ENCODE measurements around the gene STK35. TPM values are rescaled to one million over a fixed set of nuclear protein-coding genes. Genes with fewer than 3 reads are reported as not detected.

Gene STK35
- total RNA-seq, 1 experiment from 2014 or later = 38.2 TPM

GRCh38 chr20:2093883-2094282 is 7.7 kb upstream of the STK35 start:
- no peak overlapping the region for H3K4me3 ChIP-seq (ENCODE audit: low read depth, low read length, poor library complexity, severe bottlenecking)
- peaks cover 5% of the 10 kb centered on the region for H3K4me1 ChIP-seq (ENCODE audit: insufficient read depth, low read length, poor library complexity, severe bottlenecking)
- CTCF ChIA-PET = interaction anchor here (0.5 to 0.9 kb wide), 2 partner anchors 182 to 292 kb away, joined by 4 to 5 read pairs; no protein-coding TSS in a partner anchor
- no peak for DNase-seq (ENCODE audit: low spot score)
- no peaks in the 10 kb centered on the region for H3K9me3 ChIP-seq (ENCODE audit: low read depth, low read length, poor library complexity, severe bottlenecking)
- no peaks in the 10 kb centered on the region for H3K36me3 ChIP-seq (ENCODE audit: insufficient read depth, low read length, poor library complexity, severe bottlenecking)
- H3K27ac ChIP-seq (ENCODE audit: low read depth, low read length, poor library complexity, severe bottlenecking) = no peak overlapping the region
- POLR2A ChIA-PET (ENCODE audit: low non-redundant PET) = no interaction called here
- peaks cover 4% of the 10 kb centered on the region for H3K27me3 ChIP-seq (replicated peaks; ENCODE audit: insufficient read depth, low read depth, low read length, poor library complexity)
- no peak for TF ChIP-seq EZH2 (IDR thresholded peaks at IDR 0.05; ENCODE audit: borderline replicate concordance, low read depth, low read length, poor library complexity, severe bottlenecking)
- TF ChIP-seq, protein P1, sequence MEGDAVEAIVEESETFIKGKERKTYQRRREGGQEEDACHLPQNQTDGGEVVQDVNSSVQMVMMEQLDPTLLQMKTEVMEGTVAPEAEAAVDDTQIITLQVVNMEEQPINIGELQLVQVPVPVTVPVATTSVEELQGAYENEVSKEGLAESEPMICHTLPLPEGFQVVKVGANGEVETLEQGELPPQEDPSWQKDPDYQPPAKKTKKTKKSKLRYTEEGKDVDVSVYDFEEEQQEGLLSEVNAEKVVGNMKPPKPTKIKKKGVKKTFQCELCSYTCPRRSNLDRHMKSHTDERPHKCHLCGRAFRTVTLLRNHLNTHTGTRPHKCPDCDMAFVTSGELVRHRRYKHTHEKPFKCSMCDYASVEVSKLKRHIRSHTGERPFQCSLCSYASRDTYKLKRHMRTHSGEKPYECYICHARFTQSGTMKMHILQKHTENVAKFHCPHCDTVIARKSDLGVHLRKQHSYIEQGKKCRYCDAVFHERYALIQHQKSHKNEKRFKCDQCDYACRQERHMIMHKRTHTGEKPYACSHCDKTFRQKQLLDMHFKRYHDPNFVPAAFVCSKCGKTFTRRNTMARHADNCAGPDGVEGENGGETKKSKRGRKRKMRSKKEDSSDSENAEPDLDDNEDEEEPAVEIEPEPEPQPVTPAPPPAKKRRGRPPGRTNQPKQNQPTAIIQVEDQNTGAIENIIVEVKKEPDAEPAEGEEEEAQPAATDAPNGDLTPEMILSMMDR (conservative IDR thresholded peaks at IDR 0.05; ENCODE audit: low read depth, low read length) = no peak
- BruUV-seq (replicated peaks) = no TSS peak
- intact Hi-C loops (cut with micrococcal nuclease; ENCODE audit: unreplicated experiment) = no loop called here

DNA sequence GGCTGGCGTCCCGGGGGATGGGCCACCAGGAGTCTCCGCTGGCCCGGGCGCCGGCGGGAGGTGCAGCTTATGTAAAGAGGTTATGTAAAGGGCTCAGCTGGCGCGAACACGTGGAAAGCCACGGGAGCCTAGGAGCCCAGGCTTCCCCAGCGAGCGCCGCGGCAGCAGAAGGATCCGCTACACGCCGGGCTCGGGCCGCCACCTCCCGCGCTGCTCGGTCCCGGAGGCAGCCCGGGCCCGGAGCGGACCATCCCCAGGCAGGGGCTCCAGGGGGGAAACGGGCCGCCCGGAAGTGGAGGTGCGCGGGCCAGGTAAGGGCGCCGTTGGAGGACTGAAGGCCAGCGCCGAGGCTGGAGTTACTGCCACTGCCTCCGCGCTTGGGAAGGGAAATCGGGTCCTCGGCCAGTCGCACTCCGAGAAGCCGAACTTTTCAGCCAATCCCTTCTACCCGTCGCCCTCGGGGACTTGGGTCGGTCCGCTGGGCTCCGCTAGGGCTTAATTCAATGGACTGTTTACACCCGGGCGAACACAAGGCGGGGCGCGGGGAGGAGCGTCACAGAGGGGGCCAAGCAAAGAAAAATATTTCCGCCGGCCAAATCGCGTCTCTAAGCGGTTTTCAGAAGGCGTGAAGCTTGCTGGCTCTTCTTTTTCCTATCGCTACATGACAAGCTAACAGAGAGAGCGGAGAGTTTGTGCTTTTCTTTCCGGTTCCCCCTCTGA is 398 bp downstream of the STK35 start:
- H3K9me3 ChIP-seq (ENCODE audit: low read depth, low read length, poor library complexity, severe bottlenecking) = no peaks in the 10 kb centered on the region
- no peak for TF ChIP-seq EZH2 (IDR thresholded peaks at IDR 0.05; ENCODE audit: borderline replicate concordance, low read depth, low read length, poor library complexity, severe bottlenecking)
- TF ChIP-seq, protein P1 (conservative IDR thresholded peaks at IDR 0.05; ENCODE audit: low read depth, low read length) = no peak
- H3K4me3 ChIP-seq (ENCODE audit: low read depth, low read length, poor library complexity, severe bottlenecking) = peak overlapping the region; percentile 93
- intact Hi-C loops (cut with micrococcal nuclease; ENCODE audit: unreplicated experiment) = loop anchor here (5.0 kb wide), 1 partner anchor 135 kb away; no protein-coding TSS in a partner anchor
- peak; percentile 96 for DNase-seq (ENCODE audit: low spot score)
- H3K27me3 ChIP-seq (replicated peaks; ENCODE audit: insufficient read depth, low read depth, low read length, poor library complexity) = no peaks in the 10 kb centered on the region
- peaks cover 16% of the 10 kb centered on the region for H3K36me3 ChIP-seq (ENCODE audit: insufficient read depth, low read length, poor library complexity, severe bottlenecking)
- POLR2A ChIA-PET (ENCODE audit: low non-redundant PET) = interaction anchor here (0.7 kb wide), 1 partner anchor 405 kb away, joined by 3 read pairs; no protein-coding TSS in a partner anchor
- BruUV-seq (replicated peaks) = no TSS peak
- CTCF ChIA-PET = no interaction called here
- H3K4me1 ChIP-seq (ENCODE audit: insufficient read depth, low read length, poor library complexity, severe bottlenecking) = peaks cover 23% of the 10 kb centered on the region
- peak overlapping the region; percentile 100 for H3K27ac ChIP-seq (ENCODE audit: low read depth, low read length, poor library complexity, severe bottlenecking)

DNA sequence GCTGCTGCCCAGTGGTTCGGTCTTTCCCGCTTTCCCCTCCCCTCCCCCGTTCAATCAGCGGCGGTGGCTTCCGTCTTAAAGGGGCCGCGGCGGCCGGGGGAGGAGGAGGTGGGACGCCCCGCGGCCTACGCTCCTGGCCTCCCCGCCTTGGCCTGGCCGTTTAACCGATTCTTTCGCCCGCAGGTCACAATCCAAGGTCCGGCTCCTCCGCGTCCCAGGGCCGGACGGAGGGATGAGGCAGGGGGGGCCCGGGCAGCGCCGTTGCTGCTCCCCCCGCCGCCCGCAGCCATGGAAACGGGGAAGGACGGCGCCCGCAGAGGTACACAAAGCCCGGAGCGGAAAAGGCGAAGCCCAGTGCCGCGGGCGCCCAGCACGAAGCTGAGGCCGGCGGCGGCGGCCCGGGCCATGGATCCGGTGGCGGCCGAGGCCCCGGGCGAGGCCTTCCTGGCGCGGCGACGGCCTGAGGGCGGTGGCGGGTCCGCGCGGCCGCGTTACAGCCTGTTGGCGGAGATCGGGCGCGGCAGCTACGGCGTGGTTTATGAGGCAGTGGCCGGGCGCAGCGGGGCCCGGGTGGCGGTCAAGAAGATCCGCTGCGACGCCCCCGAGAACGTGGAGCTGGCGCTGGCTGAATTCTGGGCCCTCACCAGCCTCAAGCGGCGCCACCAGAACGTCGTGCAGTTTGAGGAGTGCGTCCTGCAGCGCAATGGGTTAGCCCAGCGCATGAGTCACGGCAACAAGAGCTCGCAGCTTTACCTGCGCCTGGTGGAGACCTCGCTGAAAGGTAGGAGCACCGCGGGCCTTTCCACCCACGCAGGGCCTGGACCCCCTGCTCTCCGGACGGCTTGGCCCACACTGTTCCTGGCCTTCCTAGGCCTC is 1.2 kb downstream of the STK35 start:
- peaks cover 19% of the 10 kb centered on the region for H3K36me3 ChIP-seq (ENCODE audit: insufficient read depth, low read length, poor library complexity, severe bottlenecking)
- peaks cover 23% of the 10 kb centered on the region for H3K4me1 ChIP-seq (ENCODE audit: insufficient read depth, low read length, poor library complexity, severe bottlenecking)
- ChIA-PET POLR2A (ENCODE audit: low non-redundant PET) (interaction anchor here (0.7 kb wide), 2 partner anchors 404 to 1365 kb away, joined by 3 read pairs; no protein-coding TSS in a partner anchor), CTCF (no interaction called here)
- no TSS peak for BruUV-seq (replicated peaks)
- DNase-seq (ENCODE audit: low spot score) = peak; percentile 94
- no peaks in the 10 kb centered on the region for H3K27me3 ChIP-seq (replicated peaks; ENCODE audit: insufficient read depth, low read depth, low read length, poor library complexity)
- intact Hi-C loops (cut with micrococcal nuclease; ENCODE audit: unreplicated experiment) = loop anchor here (5.0 kb wide), 1 partner anchor 136 kb away; no protein-coding TSS in a partner anchor
- no peaks in the 10 kb centered on the region for H3K9me3 ChIP-seq (ENCODE audit: low read depth, low read length, poor library complexity, severe bottlenecking)
- peak overlapping the region; percentile 100 for H3K27ac ChIP-seq (ENCODE audit: low read depth, low read length, poor library complexity, severe bottlenecking)
- TF ChIP-seq EZH2 (IDR thresholded peaks at IDR 0.05; ENCODE audit: borderline replicate concordance, low read depth, low read length, poor library complexity, severe bottlenecking) = no peak
- H3K4me3 ChIP-seq (ENCODE audit: low read depth, low read length, poor library complexity, severe bottlenecking) = peak overlapping the region; percentile 93

Data from A673 (cell line).